Measurements from ENCODE around the gene GINS1.
"Not testable (repeated sequence)": the region's sequence is repeated elsewhere in the genome, so short reads cannot be mapped to it uniquely, and the experiment has no call there.

The GINS1 gene

GRCh38 chr20:25389858-25390537 lies 17.5 kb upstream of the GINS1 start:
- in situ Hi-C loops (cut with HindIII; ENCODE audit: low sequenced_read_pairs), result no loop called here

- in situ Hi-C loops (cut with HindIII; ENCODE audit: low sequenced_read_pairs), result no loop called here
These were observed 16.6 kb upstream of the GINS1 start, which contains the start of gene ABHD12 for GRCh38 chr20:25390538-25391528. Gene ABHD12, minus strand, starts transcription at chr20:25390835. Its CDS starts 132 bp downstream, at chr20:25390703.

- in situ Hi-C loops (cut with HindIII; ENCODE audit: low sequenced_read_pairs), result no loop called here
These were observed 13.2 kb upstream of the GINS1 start for GRCh38 chr20:25394276-25394675.

GRCh38 chr20:25394996-25395395 lies 12.5 kb upstream of the GINS1 start:
- in situ Hi-C loops (cut with HindIII; ENCODE audit: low sequenced_read_pairs), result no loop called here

- in situ Hi-C loops (cut with HindIII; ENCODE audit: low sequenced_read_pairs), result no loop called here
These were observed 10.4 kb upstream of the GINS1 start for GRCh38 chr20:25397096-25397495.

GRCh38 chr20:25397821-25398220 lies 9.7 kb upstream of the GINS1 start:
- in situ Hi-C loops (cut with HindIII; ENCODE audit: low sequenced_read_pairs), result no loop called here

- in situ Hi-C loops (cut with HindIII; ENCODE audit: low sequenced_read_pairs), result no loop called here
These were observed 9.0 kb upstream of the GINS1 start for GRCh38 chr20:25398376-25399036.

- in situ Hi-C loops (cut with HindIII; ENCODE audit: low sequenced_read_pairs), result no loop called here
These were observed 8.4 kb upstream of the GINS1 start for GRCh38 chr20:25399037-25399430.

GRCh38 chr20:25400291-25400732 lies 7.2 kb upstream of the GINS1 start:
- in situ Hi-C loops (cut with HindIII; ENCODE audit: low sequenced_read_pairs), result not testable (repeated sequence)

- in situ Hi-C loops (cut with HindIII; ENCODE audit: low sequenced_read_pairs), result no loop called here
These were observed 4.9 kb upstream of the GINS1 start for GRCh38 chr20:25402583-25402982.

- in situ Hi-C loops (cut with HindIII; ENCODE audit: low sequenced_read_pairs), result no loop called here
These were observed 686 bp downstream of the GINS1 start for GRCh38 chr20:25408170-25408547.

- in situ Hi-C loops (cut with HindIII; ENCODE audit: low sequenced_read_pairs), result no loop called here
These were observed 1.4 kb downstream of the GINS1 start for GRCh38 chr20:25408890-25409289.

- in situ Hi-C loops (cut with HindIII; ENCODE audit: low sequenced_read_pairs), result no loop called here
These were observed 11.3 kb downstream of the GINS1 start for GRCh38 chr20:25418776-25419175.

GRCh38 chr20:25421102-25421501 lies 13.6 kb downstream of the GINS1 start:
- in situ Hi-C loops (cut with HindIII; ENCODE audit: low sequenced_read_pairs), result no loop called here

GRCh38 chr20:25422032-25422431 lies 14.6 kb downstream of the GINS1 start:
- in situ Hi-C loops (cut with HindIII; ENCODE audit: low sequenced_read_pairs), result no loop called here

GRCh38 chr20:25424536-25424935 lies 17.1 kb downstream of the GINS1 start:
- in situ Hi-C loops (cut with HindIII; ENCODE audit: low sequenced_read_pairs), result no loop called here

- in situ Hi-C loops (cut with HindIII; ENCODE audit: low sequenced_read_pairs), result no loop called here
These were observed 29.7 kb downstream of the GINS1 start for GRCh38 chr20:25437153-25437581.

- in situ Hi-C loops (cut with HindIII; ENCODE audit: low sequenced_read_pairs), result no loop called here
These were observed 31.9 kb downstream of the GINS1 start for GRCh38 chr20:25439328-25439727.

- in situ Hi-C loops (cut with HindIII; ENCODE audit: low sequenced_read_pairs), result no loop called here
These were observed 37.1 kb downstream of the GINS1 start for GRCh38 chr20:25444556-25444955.

GRCh38 chr20:25447671-25448070 lies 40.2 kb downstream of the GINS1 start:
- in situ Hi-C loops (cut with HindIII; ENCODE audit: low sequenced_read_pairs), result no loop called here

- in situ Hi-C loops (cut with HindIII; ENCODE audit: low sequenced_read_pairs), result no loop called here
These were observed 44.9 kb downstream of the GINS1 start for GRCh38 chr20:25452333-25452732.
